ENCODE measurements around the gene ROR2. TPM values are rescaled to one million over a fixed set of nuclear protein-coding genes. Genes with fewer than 3 reads are reported as not detected.

The ROR2 gene
- total and polyA plus RNA-seq, 2 donors = 28.2 to 33.7 TPM

GRCh38 chr9:91744114-91744513, 205.9 kb downstream of the ROR2 start:
- H3K36me3 ChIP-seq (ENCODE audit: insufficient read depth) = no peaks in the 10 kb centered on the region
- no peak overlapping the region for H3K4me3 ChIP-seq (ENCODE audit: low read depth, low read length)
- no peaks in the 10 kb centered on the region for H3K4me1 ChIP-seq (ENCODE audit: insufficient read depth)
- no peak overlapping the region for H3K27ac ChIP-seq (ENCODE audit: low read depth)
- DNase-seq (ENCODE audit: extremely low spot score) = no peak
- 92% methylated on average over 7 of the region's 7 CpGs for WGBS

- no peak for DNase-seq (ENCODE audit: extremely low spot score)
- Histone ChIP-seq H3K36me3 (ENCODE audit: insufficient read depth) (no peaks in the 10 kb centered on the region), H3K27ac (ENCODE audit: low read depth) (no peak overlapping the region), H3K4me1 (ENCODE audit: insufficient read depth) (no peaks in the 10 kb centered on the region), H3K4me3 (ENCODE audit: low read depth, low read length) (no peak overlapping the region)
These were observed 208.5 kb downstream of the ROR2 start for GRCh38 chr9:91741522-91741921.

GRCh38 chr9:91740701-91741100, 209.3 kb downstream of the ROR2 start:
- H3K36me3 ChIP-seq (ENCODE audit: insufficient read depth) = no peaks in the 10 kb centered on the region
- no peak overlapping the region for H3K27ac ChIP-seq (ENCODE audit: low read depth)
- no peak overlapping the region for H3K4me3 ChIP-seq (ENCODE audit: low read depth, low read length)
- DNase-seq (ENCODE audit: extremely low spot score) = peak; percentile 10
- no peaks in the 10 kb centered on the region for H3K4me1 ChIP-seq (ENCODE audit: insufficient read depth)
- WGBS = 36% methylated on average over 10 of the region's 10 CpGs

GRCh38 chr9:91736898-91737601, 213.0 kb downstream of the ROR2 start:
- no peaks in the 10 kb centered on the region for H3K4me1 ChIP-seq (ENCODE audit: insufficient read depth)
- no peak for DNase-seq (ENCODE audit: extremely low spot score)
- H3K36me3 ChIP-seq (ENCODE audit: insufficient read depth) = no peaks in the 10 kb centered on the region
- H3K27ac ChIP-seq (ENCODE audit: low read depth) = no peak overlapping the region
- H3K4me3 ChIP-seq (ENCODE audit: low read depth, low read length) = no peak overlapping the region
- WGBS = 92% methylated on average over 16 of the region's 16 CpGs

- Histone ChIP-seq H3K4me1 (ENCODE audit: insufficient read depth) (no peaks in the 10 kb centered on the region), H3K4me3 (ENCODE audit: low read depth, low read length) (no peak overlapping the region), H3K27ac (ENCODE audit: low read depth) (no peak overlapping the region), H3K36me3 (ENCODE audit: insufficient read depth) (no peaks in the 10 kb centered on the region)
- DNase-seq (ENCODE audit: extremely low spot score) = no peak
- WGBS = 90% methylated on average over 5 of the region's 5 CpGs
These were observed 213.7 kb downstream of the ROR2 start for GRCh38 chr9:91736311-91736710.

GRCh38 chr9:91735049-91735448, 215.0 kb downstream of the ROR2 start:
- no peak for DNase-seq (ENCODE audit: extremely low spot score)
- Histone ChIP-seq H3K36me3 (ENCODE audit: insufficient read depth) (no peaks in the 10 kb centered on the region), H3K27ac (ENCODE audit: low read depth) (no peak overlapping the region), H3K4me3 (ENCODE audit: low read depth, low read length) (no peak overlapping the region), H3K4me1 (ENCODE audit: insufficient read depth) (no peaks in the 10 kb centered on the region)
- WGBS = 74% methylated on average over 1 of the region's 1 CpG

GRCh38 chr9:91734371-91734981, 215.6 kb downstream of the ROR2 start:
- 45% methylated on average over 14 of the region's 14 CpGs for WGBS
- Histone ChIP-seq H3K36me3 (ENCODE audit: insufficient read depth) (no peaks in the 10 kb centered on the region), H3K4me3 (ENCODE audit: low read depth, low read length) (no peak overlapping the region), H3K27ac (ENCODE audit: low read depth) (no peak overlapping the region), H3K4me1 (ENCODE audit: insufficient read depth) (no peaks in the 10 kb centered on the region)
- no peak for DNase-seq (ENCODE audit: extremely low spot score)

- DNase-seq (ENCODE audit: extremely low spot score) = no peak
- H3K4me3 ChIP-seq (ENCODE audit: low read depth, low read length) = no peak overlapping the region
- WGBS = 95% methylated on average over 46 of the region's 46 CpGs
- H3K27ac ChIP-seq (ENCODE audit: low read depth) = no peak overlapping the region
- no peaks in the 10 kb centered on the region for H3K36me3 ChIP-seq (ENCODE audit: insufficient read depth)
- no peaks in the 10 kb centered on the region for H3K4me1 ChIP-seq (ENCODE audit: insufficient read depth)
These were observed 216.9 kb downstream of the ROR2 start for GRCh38 chr9:91733006-91733624.

- Histone ChIP-seq H3K27ac (ENCODE audit: low read depth) (no peak overlapping the region), H3K36me3 (ENCODE audit: insufficient read depth) (no peaks in the 10 kb centered on the region), H3K4me3 (ENCODE audit: low read depth, low read length) (no peak overlapping the region), H3K4me1 (ENCODE audit: insufficient read depth) (no peaks in the 10 kb centered on the region)
- 86% methylated on average over 21 of the region's 21 CpGs for WGBS
- no peak for DNase-seq (ENCODE audit: extremely low spot score)
These were observed 217.6 kb downstream of the ROR2 start for GRCh38 chr9:91732187-91733005.

GRCh38 chr9:91730806-91731205, 219.2 kb downstream of the ROR2 start:
- WGBS = 93% methylated on average over 15 of the region's 15 CpGs
- Histone ChIP-seq H3K4me1 (ENCODE audit: insufficient read depth) (no peaks in the 10 kb centered on the region), H3K36me3 (ENCODE audit: insufficient read depth) (no peaks in the 10 kb centered on the region), H3K27ac (ENCODE audit: low read depth) (no peak overlapping the region), H3K4me3 (ENCODE audit: low read depth, low read length) (no peak overlapping the region)
- no peak for DNase-seq (ENCODE audit: extremely low spot score)

GRCh38 chr9:91729558-91729842, 220.5 kb downstream of the ROR2 start:
- no peak overlapping the region for H3K27ac ChIP-seq (ENCODE audit: low read depth)
- no peaks in the 10 kb centered on the region for H3K36me3 ChIP-seq (ENCODE audit: insufficient read depth)
- H3K4me3 ChIP-seq (ENCODE audit: low read depth, low read length) = no peak overlapping the region
- WGBS = 67% methylated on average over 9 of the region's 9 CpGs
- no peaks in the 10 kb centered on the region for H3K4me1 ChIP-seq (ENCODE audit: insufficient read depth)
- DNase-seq (ENCODE audit: extremely low spot score) = no peak

GRCh38 chr9:91727972-91728371, 222.1 kb downstream of the ROR2 start:
- Histone ChIP-seq H3K36me3 (ENCODE audit: insufficient read depth) (no peaks in the 10 kb centered on the region), H3K27ac (ENCODE audit: low read depth) (no peak overlapping the region), H3K4me1 (ENCODE audit: insufficient read depth) (no peaks in the 10 kb centered on the region), H3K4me3 (ENCODE audit: low read depth, low read length) (no peak overlapping the region)
- 89% methylated on average over 5 of the region's 5 CpGs for WGBS
- no peak for DNase-seq (ENCODE audit: extremely low spot score)

- Histone ChIP-seq H3K27ac (ENCODE audit: low read depth) (no peak overlapping the region), H3K4me1 (ENCODE audit: insufficient read depth) (no peaks in the 10 kb centered on the region), H3K4me3 (ENCODE audit: low read depth, low read length) (no peak overlapping the region), H3K36me3 (ENCODE audit: insufficient read depth) (no peaks in the 10 kb centered on the region)
- DNase-seq (ENCODE audit: extremely low spot score) = no peak
- 56% methylated on average over 7 of the region's 7 CpGs for WGBS
These were observed 222.6 kb downstream of the ROR2 start for GRCh38 chr9:91727316-91727861.

Measured in urinary bladder (tissue), 4 donors.